Activated CD8-positive, alpha-beta T cell treated with anti-CD3 and anti-CD28 coated beads for 36 hours (primary cell): ENCODE results near the gene TEAD3. TPM values are rescaled to one million over a fixed set of nuclear protein-coding genes. Genes with fewer than 3 reads are reported as not detected.

Experiments used
- ATAC-seq: fragments of 200-7000 bp; cut with Tn5 transposase; one replicate; pipeline ENCODE4 v1.10.0; 2021; ENCODE audit warnings: mild to moderate bottlenecking, moderate library complexity
- CTCF ChIA-PET: fragments of 350-600 bp; sonication (Branson Sonifier 250); formaldehyde crosslinking; loops from one replicate; lab custom pipeline; 2021; ENCODE audit warnings: antibody characterized with exemption; lab: Charles Lee
- POLR2A ChIA-PET: fragments of 350-600 bp; sonication (Branson Sonifier 250); formaldehyde crosslinking; loops from one replicate; lab custom pipeline; 2021; ENCODE audit warnings: antibody characterized with exemption; lab: Charles Lee
- DNase-seq: peaks from one replicate; pipeline ENCODE4 v3.0.0-alpha.2; 2020
- H3K27ac Mint-ChIP-seq: one replicate; pipeline ENCODE4 v1.8.0; 2021; ENCODE audit warnings: mild to moderate bottlenecking, mixed read lengths
- H3K27me3 Mint-ChIP-seq: one replicate; pipeline ENCODE4 v1.8.0; 2021; ENCODE audit warnings: mixed read lengths
- H3K36me3 Mint-ChIP-seq: one replicate; pipeline ENCODE4 v1.8.0; 2021; ENCODE audit warnings: low read depth, mixed read lengths
- H3K4me1 Mint-ChIP-seq: one replicate; pipeline ENCODE4 v1.8.0; 2021; ENCODE audit warnings: low read depth, mixed read lengths
- H3K4me3 Mint-ChIP-seq: one replicate; pipeline ENCODE4 v1.8.0; 2021; ENCODE audit warnings: mild to moderate bottlenecking, moderate library complexity, mixed read lengths
- H3K9me3 Mint-ChIP-seq: one replicate; pipeline ENCODE4 v1.8.0; 2021; ENCODE audit warnings: mixed read lengths
- intact Hi-C: fragments of 100-400 bp; cut with micrococcal nuclease; formaldehyde crosslinking; loops from one replicate; pipeline ENCODE4 v1.10.0; 2022
- total RNA-seq, 2 experiments: library from RNA; stranded (reverse); gene quantifications; one replicate each; pipeline ENCODE4 v1.2.3, GENCODE V29; 2021
- TF ChIP-seq, protein P1 (sequence below): fragments of 200-600 bp; IDR thresholded peaks from one replicate; pipeline ENCODE4 v1.8.0; 2022; ENCODE audit warnings: antibody characterized with exemption, mild to moderate bottlenecking

TEAD3 gene
- total RNA-seq, 2 experiments from 2014 or later = 0.68 to 0.81 TPM

DNA sequence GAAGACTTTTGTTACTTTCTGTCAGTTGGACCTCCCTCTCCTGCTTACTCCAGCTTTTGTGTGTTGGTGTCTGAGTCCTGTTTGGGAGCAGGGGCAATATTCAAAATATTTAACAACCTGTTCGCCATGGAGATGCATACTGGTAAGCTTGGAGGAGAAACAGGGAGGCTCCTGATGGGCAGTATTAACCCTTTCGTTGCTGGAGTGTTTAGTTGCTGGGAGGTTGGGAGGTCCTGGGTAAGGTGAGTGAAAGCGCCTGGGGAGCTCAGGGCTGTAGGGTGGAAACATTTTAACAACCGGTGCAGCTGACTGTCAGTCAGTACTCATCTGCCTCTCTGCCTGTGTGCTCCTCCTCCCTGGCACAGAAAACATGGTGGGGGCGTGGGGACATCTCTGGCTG is 11.7 kb upstream of the TEAD3 start:
- DNase-seq = no peak
- TF ChIP-seq, protein P1, sequence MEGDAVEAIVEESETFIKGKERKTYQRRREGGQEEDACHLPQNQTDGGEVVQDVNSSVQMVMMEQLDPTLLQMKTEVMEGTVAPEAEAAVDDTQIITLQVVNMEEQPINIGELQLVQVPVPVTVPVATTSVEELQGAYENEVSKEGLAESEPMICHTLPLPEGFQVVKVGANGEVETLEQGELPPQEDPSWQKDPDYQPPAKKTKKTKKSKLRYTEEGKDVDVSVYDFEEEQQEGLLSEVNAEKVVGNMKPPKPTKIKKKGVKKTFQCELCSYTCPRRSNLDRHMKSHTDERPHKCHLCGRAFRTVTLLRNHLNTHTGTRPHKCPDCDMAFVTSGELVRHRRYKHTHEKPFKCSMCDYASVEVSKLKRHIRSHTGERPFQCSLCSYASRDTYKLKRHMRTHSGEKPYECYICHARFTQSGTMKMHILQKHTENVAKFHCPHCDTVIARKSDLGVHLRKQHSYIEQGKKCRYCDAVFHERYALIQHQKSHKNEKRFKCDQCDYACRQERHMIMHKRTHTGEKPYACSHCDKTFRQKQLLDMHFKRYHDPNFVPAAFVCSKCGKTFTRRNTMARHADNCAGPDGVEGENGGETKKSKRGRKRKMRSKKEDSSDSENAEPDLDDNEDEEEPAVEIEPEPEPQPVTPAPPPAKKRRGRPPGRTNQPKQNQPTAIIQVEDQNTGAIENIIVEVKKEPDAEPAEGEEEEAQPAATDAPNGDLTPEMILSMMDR = no peak
- ChIA-PET CTCF (interaction anchor here (0.9 to 1.1 kb wide), 3 partner anchors 11 to 41 kb away, joined by 3 to 4 read pairs (median 3); partner anchors contain the start of gene RPL10A), POLR2A (no interaction called here)
- Mint-ChIP-seq H3K4me1 (peaks cover 3% of the 10 kb centered on the region), H3K4me3 (no peak overlapping the region), H3K36me3 (no peaks in the 10 kb centered on the region), H3K27ac (no peak overlapping the region), H3K27me3 (peaks cover 3% of the 10 kb centered on the region), H3K9me3 (no peaks in the 10 kb centered on the region)
- intact Hi-C loops = no loop called here
- ATAC-seq = no peak

DNA sequence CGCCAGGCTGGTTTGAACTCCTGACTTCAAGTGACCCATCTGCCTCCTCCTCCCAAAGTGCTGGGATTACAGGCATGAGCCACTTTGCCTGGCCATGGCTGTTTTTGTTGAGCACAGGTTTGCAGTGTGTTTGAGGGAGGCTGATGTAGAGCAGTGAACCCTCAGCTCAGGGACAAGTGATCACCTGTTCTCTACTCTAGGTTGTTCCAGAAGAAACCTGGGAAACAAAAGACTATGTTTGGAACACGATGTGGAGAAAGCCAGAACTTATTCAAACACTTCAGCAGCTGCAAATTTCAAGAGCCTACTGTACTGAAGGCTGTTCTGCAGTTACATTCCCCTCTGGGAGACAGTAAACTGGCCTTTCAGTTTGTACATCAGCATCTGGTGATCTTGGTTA is 11.1 kb upstream of the TEAD3 start:
- POLR2A ChIA-PET = interaction anchor here (1.4 kb wide), 1 partner anchor 12 kb away, joined by 3 read pairs; no protein-coding TSS in a partner anchor
- H3K4me3 Mint-ChIP-seq = no peak overlapping the region
- no peak for ATAC-seq

DNA sequence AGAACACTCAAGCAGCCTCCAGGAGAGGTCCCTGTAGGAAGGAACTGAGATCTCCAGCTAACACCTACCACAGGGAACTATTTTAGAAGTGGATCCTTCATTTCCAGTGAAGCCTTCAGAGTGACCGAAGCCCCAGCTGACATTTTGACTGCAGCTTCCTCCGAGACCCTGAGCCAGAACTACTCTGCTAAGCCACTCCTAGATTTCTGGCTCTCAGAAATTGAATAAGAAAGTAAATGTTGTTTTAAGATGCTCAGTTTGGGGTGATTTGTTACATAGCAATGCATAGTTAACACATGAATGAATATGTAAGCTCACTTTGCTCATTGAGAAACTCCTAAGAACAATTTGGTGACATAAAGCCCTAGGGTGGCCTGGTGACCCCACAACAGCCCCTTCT is 10.3 kb upstream of the TEAD3 start:
- no peak for ATAC-seq
- Mint-ChIP-seq H3K9me3 (no peaks in the 10 kb centered on the region), H3K27me3 (peaks cover 3% of the 10 kb centered on the region), H3K27ac (no peak overlapping the region), H3K4me1 (peaks cover 3% of the 10 kb centered on the region), H3K4me3 (no peak overlapping the region), H3K36me3 (no peaks in the 10 kb centered on the region)
- TF ChIP-seq, protein P1 = no peak
- DNase-seq = no peak
- ChIA-PET CTCF (interaction anchor here (0.9 kb wide), 1 partner anchor 15 kb away, joined by 4 read pairs; no protein-coding TSS in a partner anchor), POLR2A (interaction anchor here (1.4 kb wide), 1 partner anchor 11 kb away, joined by 3 read pairs; no protein-coding TSS in a partner anchor)
- intact Hi-C loops = no loop called here

More for the DNA sequence above, 11.1 kb upstream of the TEAD3 start:
- DNase-seq = no peak
- Mint-ChIP-seq H3K27me3 (peaks cover 3% of the 10 kb centered on the region), H3K9me3 (no peaks in the 10 kb centered on the region), H3K27ac (no peak overlapping the region), H3K4me1 (peaks cover 3% of the 10 kb centered on the region), H3K36me3 (no peaks in the 10 kb centered on the region)
- intact Hi-C loops = no loop called here
- CTCF ChIA-PET = interaction anchor here (0.7 to 1.1 kb wide), 4 partner anchors 10 to 40 kb away, joined by 3 to 4 read pairs (median 3); partner anchors contain the start of gene RPL10A
- TF ChIP-seq, protein P1 = no peak

DNA sequence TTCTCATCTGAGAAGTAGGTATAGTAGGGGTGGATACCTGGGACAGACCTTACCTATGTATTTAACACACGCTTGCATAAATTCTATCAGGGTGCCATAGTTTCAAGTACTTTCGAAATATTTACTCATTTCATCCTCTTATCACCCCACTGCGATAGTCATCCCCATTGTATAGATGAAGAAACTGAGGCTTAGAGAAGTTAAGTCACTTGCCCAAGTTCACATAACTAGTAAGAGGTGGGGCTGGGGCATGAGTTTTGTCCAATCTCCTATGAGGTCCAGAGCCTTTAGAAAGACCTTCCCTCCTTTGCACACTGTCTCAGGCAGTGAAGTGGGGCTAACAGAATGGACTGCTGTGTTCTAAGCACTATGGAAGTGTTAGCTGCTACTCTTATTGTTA is 9.7 kb upstream of the TEAD3 start:
- H3K4me3 Mint-ChIP-seq = no peak overlapping the region
- TF ChIP-seq, protein P1 = no peak

DNA sequence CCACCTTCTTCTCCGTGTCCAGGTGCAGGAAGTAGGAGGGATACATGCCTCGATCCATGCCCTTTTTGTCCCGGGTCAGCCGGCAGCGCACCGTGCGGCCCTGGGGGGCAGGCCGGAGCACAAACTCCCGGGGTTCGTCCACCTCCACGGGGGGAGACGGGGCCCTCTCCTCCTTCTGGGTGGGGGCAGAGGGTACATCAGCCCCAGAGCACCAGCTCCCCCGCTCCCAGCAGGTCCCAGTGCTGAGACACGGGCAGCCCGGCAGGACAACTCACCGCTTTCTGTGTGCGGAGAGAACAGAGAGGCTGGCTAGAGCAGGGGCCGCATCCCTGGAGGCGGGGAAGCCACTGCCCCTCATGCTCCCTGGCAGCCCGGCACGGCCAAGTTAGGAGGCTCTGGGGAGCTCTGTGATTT is 9.1 kb upstream of the TEAD3 start:
- Mint-ChIP-seq H3K27ac (no peak overlapping the region), H3K4me1 (no peaks in the 10 kb centered on the region), H3K9me3 (no peaks in the 10 kb centered on the region), H3K4me3 (no peak overlapping the region), H3K36me3 (no peaks in the 10 kb centered on the region), H3K27me3 (peaks cover 4% of the 10 kb centered on the region)
- ATAC-seq (no peak), DNase-seq (no peak)
- TF ChIP-seq, protein P1 = no peak
- POLR2A ChIA-PET = no interaction called here
- CTCF ChIA-PET = interaction anchor here (0.6 to 3.6 kb wide), 2 partner anchors 17 to 56 kb away, joined by 3 to 21 read pairs; no protein-coding TSS in a partner anchor
- intact Hi-C loops = no loop called here

More for the DNA sequence above, 9.7 kb upstream of the TEAD3 start:
- ChIA-PET POLR2A (interaction anchor here (1.4 kb wide), 1 partner anchor 10 kb away, joined by 3 read pairs; no protein-coding TSS in a partner anchor), CTCF (interaction anchor here (0.9 kb wide), 1 partner anchor 16 kb away, joined by 4 read pairs; no protein-coding TSS in a partner anchor)
- DNase-seq = no peak
- ATAC-seq = no peak
- H3K27me3 Mint-ChIP-seq = peaks cover 5% of the 10 kb centered on the region
- H3K27ac Mint-ChIP-seq = no peak overlapping the region
- intact Hi-C loops = no loop called here
- H3K4me1 Mint-ChIP-seq = peaks cover 3% of the 10 kb centered on the region
- no peaks in the 10 kb centered on the region for H3K36me3 Mint-ChIP-seq
- H3K9me3 Mint-ChIP-seq = no peaks in the 10 kb centered on the region
